SK-N-SH (cell line): ENCODE measurements around the gene PIGZ. TPM values are rescaled to one million over a fixed set of nuclear protein-coding genes. Genes with fewer than 3 reads are reported as not detected.

Experiments used
- CTCF ChIA-PET: fragments of 300-600, 350-600 bp; formaldehyde crosslinking; extraction: SDS; loops from one replicate; lab custom pipeline; 2021; lab: Yijun Ruan, JAX
- POLR2A ChIA-PET: fragments of 350-600 bp; sonication (Branson Sonifier 250); formaldehyde crosslinking; extraction: SDS; loops from one replicate; lab custom pipeline; 2020; ENCODE audit warnings: antibody characterized with exemption, inconsistent platforms; lab: Yijun Ruan, JAX
- DNase-seq: peaks from one replicate; pipeline ENCODE4 v3.0.0; 2012
- H2AFZ ChIP-seq: fragments of 200-600 bp; sonication (generic); 2 replicates; pipeline ENCODE4 v1.8.1; 2016; ENCODE audit warnings: antibody characterized with exemption, mild to moderate bottlenecking, low read depth
- H3F3A ChIP-seq: fragments of 200-600 bp; sonication (generic); replicated peaks from 2 replicates; pipeline ENCODE3; 2016; ENCODE audit warnings: antibody characterized with exemption, mild to moderate bottlenecking; ENCODE audit not compliant: insufficient read depth
- H3K27ac ChIP-seq, 2 experiments: fragments of 200-500 bp in 1 of 2; fragments of 200-600 bp in 1 of 2; sonication (Bioruptor generic) in 1 of 2; sonication (generic), shearing (Covaris generic) in 1 of 2; 2 replicates each; pipeline versions ENCODE4 v1.5.1 to v1.6.1; 2014 to 2016; ENCODE audit warnings: low read depth in 2 of 2, inconsistent platforms in 1 of 2, low read length in 1 of 2, mild to moderate bottlenecking in 1 of 2, mixed read lengths in 1 of 2
- H3K27me3 ChIP-seq: fragments of 200-600 bp; sonication (generic), shearing (Covaris generic); 2 replicates; pipeline ENCODE4 v1.6.1; 2016; ENCODE audit warnings: mixed run types; ENCODE audit not compliant: insufficient read depth
- H3K36me3 ChIP-seq, 2 experiments: fragments of 200-500 bp in 1 of 2; fragments of 200-600 bp in 1 of 2; sonication (Bioruptor generic) in 1 of 2; sonication (generic) in 1 of 2; replicated peaks in 1 of 2; 2 replicates each; pipeline versions ENCODE3 to v1.5.1; 2014 to 2016; ENCODE audit warnings: low read length in 1 of 2, mild to moderate bottlenecking in 1 of 2; ENCODE audit not compliant: insufficient read depth in 2 of 2, control insufficient read depth in 1 of 2
- H3K4me1 ChIP-seq, 2 experiments: fragments of 200-500 bp in 1 of 2; fragments of 200-600 bp in 1 of 2; sonication (Bioruptor generic) in 1 of 2; sonication (generic), shearing (Covaris generic) in 1 of 2; 2 replicates each; pipeline versions ENCODE4 v1.5.1 to v1.6.1; 2014 to 2016; ENCODE audit warnings: low read depth in 1 of 2, low read length in 1 of 2, mixed run types in 1 of 2; ENCODE audit not compliant: insufficient read depth in 2 of 2, control insufficient read depth in 1 of 2
- H3K4me2 ChIP-seq: fragments of 200-600 bp; sonication (generic), shearing (Covaris generic); 2 replicates; pipeline ENCODE4 v1.6.1; 2017; ENCODE audit warnings: mixed run types
- H3K4me3 ChIP-seq, 2 experiments: fragments of 200-500 bp in 1 of 2; fragments of 200-600 bp in 1 of 2; sonication (Bioruptor generic) in 1 of 2; sonication (generic), shearing (Covaris generic) in 1 of 2; 2 replicates each; pipeline versions ENCODE4 v1.5.1 to v1.8.1; 2014 to 2016; ENCODE audit warnings: low read depth in 2 of 2, inconsistent platforms in 1 of 2, low read length in 1 of 2, mild to moderate bottlenecking in 1 of 2, mixed read lengths in 1 of 2, moderate library complexity in 1 of 2
- H3K79me2 ChIP-seq: fragments of 200-600 bp; sonication (generic); 2 replicates; pipeline ENCODE4 v1.8.1; 2017; ENCODE audit warnings: mild to moderate bottlenecking; ENCODE audit not compliant: insufficient read depth
- H3K9ac ChIP-seq: fragments of 200-600 bp; sonication (generic); 2 replicates; pipeline ENCODE4 v1.6.1; 2017; ENCODE audit warnings: mixed run types
- H3K9me2 ChIP-seq: fragments of 200-600 bp; sonication (generic); 2 replicates; pipeline ENCODE4 v1.6.1; 2017; ENCODE audit warnings: mixed run types
- H3K9me3 ChIP-seq: fragments of 200-600 bp; sonication (generic); 2 replicates; pipeline ENCODE4 v1.6.1; 2017; ENCODE audit warnings: mixed run types, mild to moderate bottlenecking, moderate library complexity
- H4K20me1 ChIP-seq: fragments of 200-600 bp; sonication (generic); 2 replicates; pipeline ENCODE4 v1.6.1; 2017; ENCODE audit warnings: mild to moderate bottlenecking, mixed run types; ENCODE audit not compliant: insufficient read depth
- EP300 ChIP-seq, 2 experiments: IDR thresholded peaks; 2 replicates each; pipeline versions ENCODE4 v1.4.0 to v1.6.1; 2012; ENCODE audit warnings: borderline replicate concordance in 1 of 2, low read depth in 1 of 2, low read length in 1 of 2
- EZH2phosphoT487 ChIP-seq: fragments of 200-600 bp; sonication (generic); IDR thresholded peaks from 2 replicates; pipeline ENCODE4 v1.6.1; 2017; ENCODE audit warnings: low read depth, mixed run types, mild to moderate bottlenecking, antibody characterized with exemption, moderate library complexity, borderline replicate concordance
- FOXJ3 ChIP-seq: sonication (generic); formaldehyde crosslinking; IDR thresholded peaks from 2 replicates; pipeline ENCODE4 v1.5.1; 2020; ENCODE audit warnings: mild to moderate bottlenecking, missing genetic modification reagents
- FOXM1 ChIP-seq: IDR thresholded peaks from 2 replicates; pipeline ENCODE4 v1.4.0; 2012; ENCODE audit warnings: low read depth, mild to moderate bottlenecking
- JUND ChIP-seq: IDR thresholded peaks from 2 replicates; pipeline ENCODE4 v1.4.0; 2012
- NFIC ChIP-seq: IDR thresholded peaks from 2 replicates; pipeline ENCODE4 v1.4.0; 2012; ENCODE audit warnings: borderline replicate concordance
- NRF1 ChIP-seq: IDR thresholded peaks from 2 replicates; pipeline ENCODE4 v1.6.1; 2012; ENCODE audit warnings: low read depth, mild to moderate bottlenecking, low read length
- POLR2AphosphoS5 ChIP-seq: IDR thresholded peaks from 2 replicates; pipeline ENCODE4 v1.6.1; 2012; ENCODE audit warnings: low read depth, low read length
- RCOR1 ChIP-seq: fragments of 150-350 bp; IDR thresholded peaks from 2 replicates; pipeline ENCODE4 v1.6.1; 2017; ENCODE audit warnings: antibody characterized with exemption, low read length
- RFX5 ChIP-seq: IDR thresholded peaks from 2 replicates; pipeline ENCODE4 v1.6.1; 2012; ENCODE audit warnings: mild to moderate bottlenecking, improper control_type of control experiment, low read length
- RXRA ChIP-seq: IDR thresholded peaks from 2 replicates; pipeline ENCODE4 v1.4.0; 2012; ENCODE audit warnings: low read depth, mild to moderate bottlenecking, borderline replicate concordance
- SIN3A ChIP-seq: IDR thresholded peaks from 2 replicates; pipeline ENCODE4 v1.6.1; 2012; ENCODE audit warnings: low read depth, mild to moderate bottlenecking, low read length, moderate library complexity, borderline replicate concordance
- TAF1 ChIP-seq: IDR thresholded peaks from 2 replicates; pipeline ENCODE4 v1.6.1; 2012; ENCODE audit warnings: low read depth, mild to moderate bottlenecking, low read length, moderate library complexity, borderline replicate concordance
- TCF12 ChIP-seq: IDR thresholded peaks from 2 replicates; pipeline ENCODE4 v1.4.0; 2012
- YY1 ChIP-seq: IDR thresholded peaks from 2 replicates; pipeline ENCODE4 v1.4.0; 2012; ENCODE audit warnings: low read depth, mild to moderate bottlenecking
- WGBS: methylation state at CpG from one replicate; pipeline ENCODE4 v1.1.6; 2017; ENCODE audit warnings: low lambda C conversion rate; 5-methylcytosine and 5-hydroxymethylcytosine counted together
- polyA plus RNA-seq, 3 experiments: library from polyadenylated mRNA; depleted of rRNA; stranded (reverse); fragments of >200 nt; gene quantifications; 2 replicates each; pipeline ENCODE4 v1.2.3, GENCODE V29; 2012
- TF ChIP-seq, protein P1 (sequence below): IDR thresholded peaks from 2 replicates; pipeline ENCODE4 v1.4.0; 2012; ENCODE audit warnings: low read depth
- TF ChIP-seq, protein P2 (sequence below): fragments of 150-350 bp; IDR thresholded peaks from 2 replicates; pipeline ENCODE4 v1.6.1; 2016; ENCODE audit warnings: mild to moderate bottlenecking, low read depth, low read length
- TF ChIP-seq, protein P3 (sequence below): IDR thresholded peaks from 2 replicates; pipeline ENCODE4 v1.4.0; 2012; ENCODE audit warnings: low read depth, borderline replicate concordance
- TF ChIP-seq, protein P4 (sequence below): IDR thresholded peaks from 2 replicates; pipeline ENCODE4; 2012
- TF ChIP-seq, protein P5 (sequence below): IDR thresholded peaks from 2 replicates; pipeline ENCODE4 v1.4.0; 2012; ENCODE audit warnings: low read depth, borderline replicate concordance

Gene PIGZ
- polyA plus RNA-seq, 1 of the 3 experiments (the other 2 are of a cell fraction): 5.0 TPM

DNA sequence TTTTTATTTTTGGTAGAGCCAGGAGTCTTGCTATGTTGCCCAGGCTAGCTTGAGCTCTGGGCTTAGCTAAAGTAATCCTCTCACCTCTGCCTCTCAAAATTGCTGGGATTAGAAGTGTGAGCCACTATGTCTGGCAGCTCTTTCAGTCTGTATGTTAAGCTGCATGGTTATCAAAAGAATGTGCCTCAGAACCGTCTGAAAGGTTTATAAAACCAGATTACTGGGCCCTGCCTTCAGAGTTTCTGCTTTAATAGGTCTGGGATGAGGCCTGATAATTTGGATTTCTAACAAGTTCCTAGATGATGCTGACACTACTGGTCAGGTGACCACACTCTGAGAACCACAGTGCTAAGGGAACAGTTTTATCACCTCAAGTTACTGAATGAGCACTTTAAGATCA is 66.3 kb downstream of the PIGZ start:
- POLR2A ChIA-PET: interaction anchor here (0.8 kb wide), 1 partner anchor 35 kb away, joined by 3 read pairs; the partner anchor contains the start of gene SENP5
- no peak for TF ChIP-seq YY1
- TF ChIP-seq NRF1: no peak
- TF ChIP-seq EZH2phosphoT487: no peak
- no peak for TF ChIP-seq RCOR1
- TF ChIP-seq, protein P1, sequence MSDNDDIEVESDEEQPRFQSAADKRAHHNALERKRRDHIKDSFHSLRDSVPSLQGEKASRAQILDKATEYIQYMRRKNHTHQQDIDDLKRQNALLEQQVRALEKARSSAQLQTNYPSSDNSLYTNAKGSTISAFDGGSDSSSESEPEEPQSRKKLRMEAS: no peak
- no peak for TF ChIP-seq SIN3A
- no peak for TF ChIP-seq NFIC
- TF ChIP-seq POLR2AphosphoS5: no peak
- TF ChIP-seq, protein P2, sequence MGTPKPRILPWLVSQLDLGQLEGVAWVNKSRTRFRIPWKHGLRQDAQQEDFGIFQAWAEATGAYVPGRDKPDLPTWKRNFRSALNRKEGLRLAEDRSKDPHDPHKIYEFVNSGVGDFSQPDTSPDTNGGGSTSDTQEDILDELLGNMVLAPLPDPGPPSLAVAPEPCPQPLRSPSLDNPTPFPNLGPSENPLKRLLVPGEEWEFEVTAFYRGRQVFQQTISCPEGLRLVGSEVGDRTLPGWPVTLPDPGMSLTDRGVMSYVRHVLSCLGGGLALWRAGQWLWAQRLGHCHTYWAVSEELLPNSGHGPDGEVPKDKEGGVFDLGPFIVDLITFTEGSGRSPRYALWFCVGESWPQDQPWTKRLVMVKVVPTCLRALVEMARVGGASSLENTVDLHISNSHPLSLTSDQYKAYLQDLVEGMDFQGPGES: no peak
- TF ChIP-seq, protein P3, sequence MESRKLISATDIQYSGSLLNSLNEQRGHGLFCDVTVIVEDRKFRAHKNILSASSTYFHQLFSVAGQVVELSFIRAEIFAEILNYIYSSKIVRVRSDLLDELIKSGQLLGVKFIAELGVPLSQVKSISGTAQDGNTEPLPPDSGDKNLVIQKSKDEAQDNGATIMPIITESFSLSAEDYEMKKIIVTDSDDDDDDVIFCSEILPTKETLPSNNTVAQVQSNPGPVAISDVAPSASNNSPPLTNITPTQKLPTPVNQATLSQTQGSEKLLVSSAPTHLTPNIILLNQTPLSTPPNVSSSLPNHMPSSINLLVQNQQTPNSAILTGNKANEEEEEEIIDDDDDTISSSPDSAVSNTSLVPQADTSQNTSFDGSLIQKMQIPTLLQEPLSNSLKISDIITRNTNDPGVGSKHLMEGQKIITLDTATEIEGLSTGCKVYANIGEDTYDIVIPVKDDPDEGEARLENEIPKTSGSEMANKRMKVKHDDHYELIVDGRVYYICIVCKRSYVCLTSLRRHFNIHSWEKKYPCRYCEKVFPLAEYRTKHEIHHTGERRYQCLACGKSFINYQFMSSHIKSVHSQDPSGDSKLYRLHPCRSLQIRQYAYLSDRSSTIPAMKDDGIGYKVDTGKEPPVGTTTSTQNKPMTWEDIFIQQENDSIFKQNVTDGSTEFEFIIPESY: no peak
- TF ChIP-seq FOXJ3 (CRISPR knock-in tag): no peak
- TF ChIP-seq, protein P4, sequence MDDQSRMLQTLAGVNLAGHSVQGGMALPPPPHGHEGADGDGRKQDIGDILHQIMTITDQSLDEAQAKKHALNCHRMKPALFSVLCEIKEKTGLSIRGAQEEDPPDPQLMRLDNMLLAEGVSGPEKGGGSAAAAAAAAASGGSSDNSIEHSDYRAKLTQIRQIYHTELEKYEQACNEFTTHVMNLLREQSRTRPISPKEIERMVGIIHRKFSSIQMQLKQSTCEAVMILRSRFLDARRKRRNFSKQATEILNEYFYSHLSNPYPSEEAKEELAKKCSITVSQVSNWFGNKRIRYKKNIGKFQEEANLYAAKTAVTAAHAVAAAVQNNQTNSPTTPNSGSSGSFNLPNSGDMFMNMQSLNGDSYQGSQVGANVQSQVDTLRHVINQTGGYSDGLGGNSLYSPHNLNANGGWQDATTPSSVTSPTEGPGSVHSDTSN: no peak
- no peak for TF ChIP-seq RXRA
- TF ChIP-seq, protein P5, sequence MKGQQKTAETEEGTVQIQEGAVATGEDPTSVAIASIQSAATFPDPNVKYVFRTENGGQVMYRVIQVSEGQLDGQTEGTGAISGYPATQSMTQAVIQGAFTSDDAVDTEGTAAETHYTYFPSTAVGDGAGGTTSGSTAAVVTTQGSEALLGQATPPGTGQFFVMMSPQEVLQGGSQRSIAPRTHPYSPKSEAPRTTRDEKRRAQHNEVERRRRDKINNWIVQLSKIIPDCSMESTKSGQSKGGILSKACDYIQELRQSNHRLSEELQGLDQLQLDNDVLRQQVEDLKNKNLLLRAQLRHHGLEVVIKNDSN: no peak
- no peak for TF ChIP-seq FOXM1
- TF ChIP-seq TCF12: no peak
- TF ChIP-seq JUND: no peak
- TF ChIP-seq EP300 (IDR thresholded peaks at IDR 0.05; ENCODE audit: borderline replicate concordance in 1 of 2, low read depth in 1 of 2, low read length in 1 of 2): no peak
- no peak for TF ChIP-seq RFX5
- no peak for TF ChIP-seq TAF1
- TF ChIP-seq, all 33 proteins: peak for 0
- H4K20me1 ChIP-seq: no peaks in the 10 kb centered on the region
- no peaks in the 10 kb centered on the region for H3K9me3 ChIP-seq
- H3F3A ChIP-seq: no peaks in the 10 kb centered on the region
- no peak overlapping the region for H3K9ac ChIP-seq
- DNase-seq: no peak
- WGBS: 100% methylated on average over 1 of the region's 1 CpG
- no peaks in the 10 kb centered on the region for H3K4me1 ChIP-seq
- H2AFZ ChIP-seq: no peak overlapping the region
- CTCF ChIA-PET: no interaction called here
- no peak overlapping the region for H3K27ac ChIP-seq
- no peaks in the 10 kb centered on the region for H3K9me2 ChIP-seq
- no peak overlapping the region for H3K4me2 ChIP-seq
- H3K36me3 ChIP-seq: peaks cover 44 to 76% of the 10 kb centered on the region in 2 experiments
- peaks cover 26% of the 10 kb centered on the region for H3K79me2 ChIP-seq
- H3K4me3 ChIP-seq: no peak overlapping the region
- no peaks in the 10 kb centered on the region for H3K27me3 ChIP-seq
